ENCODE measurements around the gene TRAPPC10.

DNA sequence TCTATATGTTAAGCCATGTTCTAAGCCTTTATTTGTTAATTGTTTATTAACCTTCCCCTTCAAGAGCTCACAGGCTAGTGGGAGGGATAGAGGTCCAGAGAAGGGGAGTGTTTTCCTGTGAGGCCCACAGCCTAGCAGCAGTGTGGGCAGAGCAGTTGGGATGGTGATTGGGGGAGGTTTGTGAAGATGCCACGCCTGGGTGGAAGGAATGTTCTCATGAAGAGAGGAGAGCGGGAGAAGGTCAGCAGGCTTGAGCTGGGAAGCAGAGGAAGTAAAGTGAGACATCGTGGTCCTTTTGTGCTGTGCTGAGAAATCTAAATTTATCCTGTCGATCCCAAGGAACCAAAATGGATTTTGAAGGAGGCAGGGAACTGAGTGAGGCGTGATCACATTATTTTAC is 42.6 kb downstream of the TRAPPC10 start:
- TF ChIP-seq EZH2 (IDR thresholded peaks at IDR 0.05; ENCODE audit: insufficient read depth, poor library complexity, severe bottlenecking) = no peak
- TF ChIP-seq EZH2phosphoT487 (IDR thresholded peaks at IDR 0.05; ENCODE audit: insufficient read depth, low read depth) = no peak

Measured in GM23248 (cell line).